Mucosa of stomach (tissue), 1 donor: Measurements from ENCODE around the gene IER5.

Source experiments
- H3K27me3 ChIP-seq: one replicate; pipeline ENCODE4 v1.7.0; 2013; ENCODE audit warnings: mild to moderate bottlenecking, low read length; ENCODE audit not compliant: control insufficient read depth, insufficient read depth
- H3K36me3 ChIP-seq: one replicate; pipeline ENCODE4 v1.7.0; 2013; ENCODE audit warnings: low read length; ENCODE audit not compliant: control insufficient read depth, insufficient read depth
- H3K4me1 ChIP-seq: one replicate; pipeline ENCODE4 v1.7.0; 2013; ENCODE audit warnings: mild to moderate bottlenecking, low read length; ENCODE audit not compliant: control insufficient read depth, insufficient read depth
- H3K4me3 ChIP-seq: one replicate; pipeline ENCODE4 v1.7.0; 2013; ENCODE audit warnings: low read length
- H3K9ac ChIP-seq: one replicate; pipeline ENCODE4 v1.7.0; 2013; ENCODE audit warnings: mild to moderate bottlenecking, low read length, moderate library complexity
- H3K9me3 ChIP-seq: one replicate; pipeline ENCODE4 v1.7.0; 2013; ENCODE audit warnings: mild to moderate bottlenecking, low read length, moderate library complexity; ENCODE audit not compliant: control insufficient read depth
- donor health status: Pancreatic carcinoma.

IER5 gene

GRCh38 chr1:181091309-181092040, 3.0 kb downstream of the IER5 start:
- no peaks in the 10 kb centered on the region for H3K27me3 ChIP-seq
- peaks cover 22% of the 10 kb centered on the region for H3K4me1 ChIP-seq
- H3K9me3 ChIP-seq, result no peaks in the 10 kb centered on the region
- H3K36me3 ChIP-seq, result no peaks in the 10 kb centered on the region
- H3K9ac ChIP-seq, result no peak overlapping the region
- no peak overlapping the region for H3K4me3 ChIP-seq

- Histone ChIP-seq H3K4me1 (peaks cover 28% of the 10 kb centered on the region), H3K9me3 (no peaks in the 10 kb centered on the region), H3K9ac (no peak overlapping the region), H3K27me3 (no peaks in the 10 kb centered on the region), H3K36me3 (no peaks in the 10 kb centered on the region), H3K4me3 (no peak overlapping the region)
Measured at GRCh38 chr1:181092056-181092455, 3.6 kb downstream of the IER5 start.

- Histone ChIP-seq H3K9me3 (no peaks in the 10 kb centered on the region), H3K4me3 (no peak overlapping the region), H3K36me3 (no peaks in the 10 kb centered on the region), H3K4me1 (peaks cover 31% of the 10 kb centered on the region), H3K9ac (no peak overlapping the region), H3K27me3 (no peaks in the 10 kb centered on the region)
Measured at GRCh38 chr1:181092883-181093458, 4.5 kb downstream of the IER5 start.

GRCh38 chr1:181094416-181095212, 6.1 kb downstream of the IER5 start:
- Histone ChIP-seq H3K36me3 (no peaks in the 10 kb centered on the region), H3K9me3 (no peaks in the 10 kb centered on the region), H3K4me3 (no peak overlapping the region), H3K4me1 (peaks cover 28% of the 10 kb centered on the region), H3K9ac (no peak overlapping the region), H3K27me3 (no peaks in the 10 kb centered on the region)

GRCh38 chr1:181095260-181095659, 6.8 kb downstream of the IER5 start:
- H3K4me1 ChIP-seq, result peaks cover 34% of the 10 kb centered on the region
- no peak overlapping the region for H3K4me3 ChIP-seq
- no peak overlapping the region for H3K9ac ChIP-seq
- no peaks in the 10 kb centered on the region for H3K36me3 ChIP-seq
- no peaks in the 10 kb centered on the region for H3K9me3 ChIP-seq
- no peaks in the 10 kb centered on the region for H3K27me3 ChIP-seq

GRCh38 chr1:181095763-181096184, 7.3 kb downstream of the IER5 start:
- H3K9ac ChIP-seq, result no peak overlapping the region
- H3K36me3 ChIP-seq, result no peaks in the 10 kb centered on the region
- H3K27me3 ChIP-seq, result no peaks in the 10 kb centered on the region
- no peaks in the 10 kb centered on the region for H3K9me3 ChIP-seq
- H3K4me3 ChIP-seq, result no peak overlapping the region
- peaks cover 34% of the 10 kb centered on the region for H3K4me1 ChIP-seq

GRCh38 chr1:181097242-181097641, 8.7 kb downstream of the IER5 start:
- Histone ChIP-seq H3K9me3 (no peaks in the 10 kb centered on the region), H3K27me3 (no peaks in the 10 kb centered on the region), H3K4me1 (peaks cover 26% of the 10 kb centered on the region), H3K4me3 (no peak overlapping the region), H3K36me3 (no peaks in the 10 kb centered on the region), H3K9ac (no peak overlapping the region)

GRCh38 chr1:181099152-181100014, 10.9 kb downstream of the IER5 start:
- Histone ChIP-seq H3K4me1 (peaks cover 23% of the 10 kb centered on the region), H3K9me3 (no peaks in the 10 kb centered on the region), H3K36me3 (no peaks in the 10 kb centered on the region), H3K27me3 (no peaks in the 10 kb centered on the region), H3K9ac (no peak overlapping the region), H3K4me3 (no peak overlapping the region)

- Histone ChIP-seq H3K9ac (no peak overlapping the region), H3K36me3 (no peaks in the 10 kb centered on the region), H3K9me3 (no peaks in the 10 kb centered on the region), H3K4me1 (peaks cover 25% of the 10 kb centered on the region), H3K27me3 (no peaks in the 10 kb centered on the region), H3K4me3 (no peak overlapping the region)
Measured at GRCh38 chr1:181100015-181100905, 11.8 kb downstream of the IER5 start.

- no peak overlapping the region for H3K4me3 ChIP-seq
- H3K9me3 ChIP-seq, result no peaks in the 10 kb centered on the region
- H3K27me3 ChIP-seq, result no peaks in the 10 kb centered on the region
- H3K9ac ChIP-seq, result no peak overlapping the region
- peaks cover 25% of the 10 kb centered on the region for H3K4me1 ChIP-seq
- H3K36me3 ChIP-seq, result no peaks in the 10 kb centered on the region
Measured at GRCh38 chr1:181100934-181101333, 12.4 kb downstream of the IER5 start.
